Measurements from ENCODE around the gene L1TD1. TPM values are rescaled to one million over a fixed set of nuclear protein-coding genes. Genes with fewer than 3 reads are reported as not detected.

Gene L1TD1
- total and polyA plus RNA-seq, 2 donors (not counting 3 experiments of a cell fraction or from before 2014, with no cell fraction given) = 0.01 TPM; not detected in 1

DNA sequence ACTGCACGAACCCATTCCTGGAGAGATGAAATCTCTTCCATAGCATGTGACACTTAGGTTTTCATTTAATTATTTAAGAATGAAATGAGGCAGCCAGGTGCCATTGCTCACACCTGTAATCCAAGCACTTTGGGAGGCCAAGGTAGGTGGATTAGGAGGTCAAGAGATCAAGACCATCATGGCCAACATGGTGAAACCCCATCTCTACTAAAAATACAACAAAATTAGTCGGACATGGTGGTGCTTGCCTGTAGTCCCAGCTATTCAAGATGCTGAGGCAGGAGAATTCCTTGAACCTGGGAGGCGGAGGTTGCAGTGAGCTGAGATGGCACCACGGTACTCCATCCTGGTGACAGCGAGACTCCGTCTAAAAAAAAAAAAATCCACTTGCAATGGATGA lies 17.8 kb downstream of the L1TD1 start:
- ChIA-PET POLR2A (no interaction called here), CTCF (no interaction called here)
- FAIRE-seq (no peak), DNase-seq (ENCODE audit: low read depth, low spot score) (no peak)
- H3K9me1 ChIP-seq (replicated peaks; ENCODE audit: control insufficient read depth, extremely low read depth, insufficient read depth, low read length) = no peaks in the 10 kb centered on the region
- no peaks in the 10 kb centered on the region for H4K20me1 ChIP-seq (replicated peaks; ENCODE audit: control insufficient read depth, extremely low read depth, insufficient read depth, low read length)
- H3K79me2 ChIP-seq (ENCODE audit: control insufficient read depth, insufficient read depth, low read length) = no peaks in the 10 kb centered on the region
- no peak overlapping the region for H2AFZ ChIP-seq (ENCODE audit: low read depth, low read length)
- H3K4me3 ChIP-seq (replicated peaks in 1 of 3; ENCODE audit: insufficient read depth in 1 of 3, low read depth in 1 of 3, low read length in 3 of 3) = no peak overlapping the region
- no peak overlapping the region for H3K27ac ChIP-seq (ENCODE audit: insufficient read depth, low read depth, low read length)
- no peaks in the 10 kb centered on the region for H3K27me3 ChIP-seq (ENCODE audit: control insufficient read depth in 2 of 2, insufficient read depth in 2 of 2, low read length in 2 of 2)
- no peaks in the 10 kb centered on the region for H3K4me1 ChIP-seq (ENCODE audit: control insufficient read depth, extremely low read depth, insufficient read depth, low read length)
- no peak overlapping the region for H3K4me2 ChIP-seq (ENCODE audit: insufficient read depth, low read length)
- BruUV-seq (replicated peaks) = no TSS peak
- H3K36me3 ChIP-seq (ENCODE audit: control insufficient read depth in 2 of 2, extremely low read depth in 1 of 2, insufficient read depth in 2 of 2, low read length in 2 of 2) = no peaks in the 10 kb centered on the region
- intact Hi-C loops (cut with micrococcal nuclease) (no loop called here), dilution Hi-C loops (cut with MboI; ENCODE audit: extremely low pct_ligation_motif_present, low sequenced_read_pairs) (no loop called here)
- no peak overlapping the region for H3K9ac ChIP-seq (replicated peaks; ENCODE audit: extremely low read depth, insufficient read depth, low read length)
- TF ChIP-seq GATA2 (IDR thresholded peaks at IDR 0.05; ENCODE audit: insufficient read depth, insufficient read length, low read depth, low read length) (no peak), MAX (IDR thresholded peaks at IDR 0.05; ENCODE audit: insufficient read depth, insufficient read length) (no peak), JUN (IDR thresholded peaks at IDR 0.05; ENCODE audit: borderline replicate concordance, insufficient read depth, insufficient read length, low read depth) (no peak), CTCF (IDR thresholded peaks at IDR 0.05; ENCODE audit: extremely low read depth in 1 of 2, insufficient read depth in 1 of 2, low read depth in 1 of 2, low read length in 2 of 2) (no peak), EZH2 (IDR thresholded peaks at IDR 0.05; ENCODE audit: borderline replicate concordance, low read depth, low read length, severe bottlenecking) (no peak), POLR2A (IDR thresholded peaks at IDR 0.05; ENCODE audit: low read depth, low read length) (no peak), MYC (IDR thresholded peaks at IDR 0.05; ENCODE audit: low read depth, low read length) (no peak), POLR2AphosphoS5 (IDR thresholded peaks at IDR 0.05; ENCODE audit: insufficient read depth, low read depth, low read length) (no peak), FOS (IDR thresholded peaks at IDR 0.05; ENCODE audit: borderline replicate concordance, insufficient read depth, low read length) (no peak)
- H3K9me3 ChIP-seq (replicated peaks; ENCODE audit: control insufficient read depth, insufficient read depth, low read length) = no peaks in the 10 kb centered on the region
